H9 (cell line): ENCODE results near the gene UNC5B. TPM values are rescaled to one million over a fixed set of nuclear protein-coding genes. Genes with fewer than 3 reads are reported as not detected.

Experiments
- DNase-seq: peaks from one replicate; pipeline ENCODE4 v3.0.0-alpha.2; 2017
- H2AFZ ChIP-seq: one replicate; pipeline ENCODE4 v1.6.1; 2013; ENCODE audit warnings: mild to moderate bottlenecking, low read length, control low read depth, moderate library complexity
- H2AK5ac ChIP-seq: 2 replicates; pipeline ENCODE4 v1.6.1; 2013; ENCODE audit warnings: low read length, control low read depth, mixed read lengths; ENCODE audit not compliant: insufficient read length
- H2BK120ac ChIP-seq: one replicate; pipeline ENCODE4 v1.6.1; 2013; ENCODE audit warnings: low read depth, mild to moderate bottlenecking, low read length, control low read depth, inconsistent platforms; ENCODE audit not compliant: poor library complexity, severe bottlenecking
- H2BK12ac ChIP-seq: 2 replicates; pipeline ENCODE4 v1.6.1; 2013; ENCODE audit warnings: low read length, control low read depth, mixed read lengths, low read depth; ENCODE audit not compliant: insufficient read length
- H2BK15ac ChIP-seq: 2 replicates; pipeline ENCODE4 v1.6.1; 2013; ENCODE audit warnings: low read depth, low read length, control low read depth
- H2BK20ac ChIP-seq: one replicate; pipeline ENCODE4 v1.6.1; 2013; ENCODE audit warnings: low read depth, mild to moderate bottlenecking, low read length, control low read depth, inconsistent platforms; ENCODE audit not compliant: poor library complexity, severe bottlenecking
- H2BK5ac ChIP-seq: 2 replicates; pipeline ENCODE4 v1.6.1; 2013; ENCODE audit warnings: low read length, control low read depth, mixed read lengths; ENCODE audit not compliant: insufficient read length
- H3K14ac ChIP-seq: 2 replicates; pipeline ENCODE4 v1.6.1; 2013; ENCODE audit warnings: low read length, control low read depth; ENCODE audit not compliant: insufficient read depth
- H3K18ac ChIP-seq: 2 replicates; pipeline ENCODE4 v1.6.1; 2013; ENCODE audit warnings: low read depth, mild to moderate bottlenecking, mixed read lengths, low read length, control low read depth; ENCODE audit not compliant: insufficient read length
- H3K23ac ChIP-seq: 2 replicates; pipeline ENCODE4 v1.6.1; 2013; ENCODE audit warnings: low read length, control low read depth, mixed read lengths, low read depth; ENCODE audit not compliant: insufficient read length
- H3K23me2 ChIP-seq: 2 replicates; pipeline ENCODE4 v1.6.1; 2013; ENCODE audit warnings: low read depth, mild to moderate bottlenecking, mixed read lengths, low read length, control low read depth; ENCODE audit not compliant: insufficient read length, poor library complexity, severe bottlenecking
- H3K27ac ChIP-seq: 2 replicates; pipeline ENCODE4 v1.5.1; 2013; ENCODE audit warnings: low read length, control low read depth, mixed read lengths, low read depth; ENCODE audit not compliant: insufficient read length
- H3K27me3 ChIP-seq: 2 replicates; pipeline ENCODE4 v1.6.1; 2013; ENCODE audit warnings: low read length, control low read depth, inconsistent platforms; ENCODE audit not compliant: insufficient read depth
- H3K4ac ChIP-seq: 2 replicates; pipeline ENCODE4 v1.6.1; 2013; ENCODE audit warnings: low read depth, mild to moderate bottlenecking, control low read depth, inconsistent platforms, low read length, moderate library complexity
- H3K4me1 ChIP-seq: 2 replicates; pipeline ENCODE4 v1.6.1; 2013; ENCODE audit warnings: low read length, control low read depth, inconsistent platforms; ENCODE audit not compliant: insufficient read depth
- H3K4me2 ChIP-seq: 2 replicates; pipeline ENCODE4 v1.6.1; 2013; ENCODE audit warnings: low read length, control low read depth, mixed read lengths; ENCODE audit not compliant: insufficient read length, insufficient read depth
- H3K56ac ChIP-seq: 2 replicates; pipeline ENCODE4 v1.6.1; 2013; ENCODE audit warnings: low read depth, mild to moderate bottlenecking, mixed read lengths, low read length, control low read depth; ENCODE audit not compliant: insufficient read length
- H3K79me1 ChIP-seq: 2 replicates; pipeline ENCODE4 v1.6.1; 2013; ENCODE audit warnings: low read depth, mild to moderate bottlenecking, moderate library complexity, low read length, control low read depth, inconsistent platforms; ENCODE audit not compliant: insufficient read depth, poor library complexity, severe bottlenecking
- H3K79me2 ChIP-seq: 2 replicates; pipeline ENCODE4 v1.6.1; 2013; ENCODE audit warnings: low read length, control low read depth, inconsistent platforms; ENCODE audit not compliant: insufficient read depth
- H3K9ac ChIP-seq: 2 replicates; pipeline ENCODE4 v1.6.1; 2013; ENCODE audit warnings: low read length, control low read depth, mixed read lengths; ENCODE audit not compliant: insufficient read length; ENCODE audit errors: extremely low read depth
- H3K9me3 ChIP-seq: one replicate; pipeline ENCODE4 v1.6.1; 2013; ENCODE audit warnings: low read depth, low read length, inconsistent platforms; ENCODE audit not compliant: control insufficient read depth
- H3T11ph ChIP-seq: one replicate; pipeline ENCODE4 v1.6.1; 2013; ENCODE audit warnings: mild to moderate bottlenecking, low read length, control low read depth, inconsistent platforms
- H4K20me1 ChIP-seq: one replicate; pipeline ENCODE4 v1.6.1; 2013; ENCODE audit not compliant: control insufficient read depth, insufficient read length, insufficient read depth
- H4K5ac ChIP-seq: 2 replicates; pipeline ENCODE4 v1.6.1; 2013; ENCODE audit warnings: low read depth, mild to moderate bottlenecking, mixed read lengths, low read length, control low read depth; ENCODE audit not compliant: insufficient read length
- H4K8ac ChIP-seq: replicated peaks from 2 replicates; pipeline ENCODE4 v1.6.1; 2013; ENCODE audit warnings: low read length, control low read depth, mixed read lengths, low read depth; ENCODE audit not compliant: insufficient read length
- H4K91ac ChIP-seq: 2 replicates; pipeline ENCODE4 v1.6.1; 2013; ENCODE audit warnings: low read depth, mild to moderate bottlenecking, moderate library complexity, mixed read lengths, low read length, control low read depth; ENCODE audit not compliant: insufficient read length
- H3K27ac Mint-ChIP-seq, 3 experiments: 2 replicates in 2 of 3; 3 replicates in 1 of 3; pipeline ENCODE4 v1.8.0; 2020 to 2021; ENCODE audit warnings: mixed read lengths in 3 of 3, mild to moderate bottlenecking in 1 of 3, moderate library complexity in 1 of 3
- H3K27me3 Mint-ChIP-seq: 2 replicates; pipeline ENCODE4 v1.8.0; 2021; ENCODE audit warnings: low read depth, mild to moderate bottlenecking, moderate library complexity, mixed read lengths
- H3K36me3 Mint-ChIP-seq, 3 experiments: 2 replicates in 2 of 3; 3 replicates in 1 of 3; pipeline ENCODE4 v1.8.0; 2020 to 2021; ENCODE audit warnings: low read depth in 3 of 3, mixed read lengths in 3 of 3; ENCODE audit not compliant: insufficient read depth in 1 of 3
- H3K4me1 Mint-ChIP-seq, 2 experiments: 2 replicates each; pipeline ENCODE4 v1.8.0; 2020; ENCODE audit warnings: mixed read lengths in 2 of 2
- H3K4me3 Mint-ChIP-seq, 2 experiments: 2 replicates in 1 of 2; 3 replicates in 1 of 2; pipeline ENCODE4 v1.8.0; 2020 to 2021; ENCODE audit warnings: mild to moderate bottlenecking in 2 of 2, mixed read lengths in 2 of 2, moderate library complexity in 1 of 2
- H3K9me3 Mint-ChIP-seq, 2 experiments: 2 replicates in 1 of 2; 3 replicates in 1 of 2; pipeline ENCODE4 v1.8.0; 2020; ENCODE audit warnings: mild to moderate bottlenecking in 2 of 2, mixed read lengths in 2 of 2, moderate library complexity in 1 of 2
- WGBS: extraction: QIAGEN DNeasy Blood & Tissue Kit; methylation state at CpG from one replicate; pipeline ENCODE4 v1.1.7; 2013; ENCODE audit warnings: missing lambda C conversion rate, low lambda C conversion rate, mixed read lengths; ENCODE audit not compliant: insufficient read length; ENCODE audit errors: extremely low coverage; 5-methylcytosine and 5-hydroxymethylcytosine counted together
- total RNA-seq: library from RNA; stranded (reverse); gene quantifications from 2 replicates; pipeline ENCODE4 v1.2.1, GENCODE V29; 2021
- TF ChIP-seq, protein P1 (sequence below): fragments of 200-600 bp; sonication (generic); conservative IDR thresholded peaks from 3 replicates; pipeline ENCODE4 v1.8.0; 2021; ENCODE audit warnings: antibody characterized with exemption, mild to moderate bottlenecking

UNC5B gene
- total RNA-seq, 1 experiment from 2014 or later: 28.4 TPM

DNA sequence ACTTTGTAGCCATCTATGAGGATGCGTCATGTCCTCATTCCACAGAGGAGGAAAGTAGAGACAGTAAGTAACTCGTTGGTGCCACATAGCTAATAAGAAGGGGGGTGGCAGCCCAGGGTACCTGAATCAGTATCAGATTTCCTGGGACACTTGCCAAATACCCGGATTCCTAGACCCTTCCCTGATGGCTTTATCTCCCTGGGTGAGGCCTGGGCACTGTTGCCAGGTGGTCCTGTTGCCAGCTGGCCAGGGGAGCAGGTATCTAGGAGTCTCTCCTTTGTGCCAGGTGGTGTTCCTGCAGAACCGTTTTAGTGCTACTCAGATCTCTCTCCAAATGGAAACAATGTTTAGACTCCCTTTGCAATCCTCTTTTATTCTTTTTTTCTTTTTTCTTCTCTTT is 119.4 kb downstream of the UNC5B start:
- H4K91ac ChIP-seq: no peak overlapping the region
- peaks cover 4% of the 10 kb centered on the region; the same call in 1 of the 2 replicates for H3K4me1 ChIP-seq
- H2BK12ac ChIP-seq: no peak overlapping the region
- no peak overlapping the region for H2AK5ac ChIP-seq
- H3K36me3 Mint-ChIP-seq: peaks cover 4 to 14% (median 5%) of the 10 kb centered on the region in 3 experiments; a peak in 4 of 7 replicates
- no CpG with 5 or more reads among the region's 4 CpGs for WGBS
- no peak for DNase-seq
- no peak overlapping the region for H3K4me3 Mint-ChIP-seq
- peaks cover 11 to 19% of the 10 kb centered on the region in 2 experiments for H3K4me1 Mint-ChIP-seq
- H4K5ac ChIP-seq: no peak overlapping the region
- H2BK15ac ChIP-seq: no peak overlapping the region
- no peaks in the 10 kb centered on the region for H3K79me1 ChIP-seq
- H3K9me3 Mint-ChIP-seq: no peaks in the 10 kb centered on the region
- H3K27me3 Mint-ChIP-seq: no peaks in the 10 kb centered on the region
- H2AFZ ChIP-seq: no peak overlapping the region
- H3K18ac ChIP-seq: no peak overlapping the region
- no peak overlapping the region for H2BK5ac ChIP-seq
- H3K23me2 ChIP-seq: no peaks in the 10 kb centered on the region
- no peak overlapping the region for H3K56ac ChIP-seq
- no peak overlapping the region for H3K27ac ChIP-seq
- no peak overlapping the region for H3K27ac Mint-ChIP-seq
- no peak overlapping the region for H2BK120ac ChIP-seq
- H3K4me2 ChIP-seq: no peak overlapping the region
- H3T11ph ChIP-seq: no peak overlapping the region
- H4K20me1 ChIP-seq: no peaks in the 10 kb centered on the region
- H3K27me3 ChIP-seq: no peaks in the 10 kb centered on the region; the same call in 1 of the 2 replicates
- no peak overlapping the region for H2BK20ac ChIP-seq
- H3K79me2 ChIP-seq: no peaks in the 10 kb centered on the region
- H3K4ac ChIP-seq: no peak overlapping the region
- TF ChIP-seq, protein P1, sequence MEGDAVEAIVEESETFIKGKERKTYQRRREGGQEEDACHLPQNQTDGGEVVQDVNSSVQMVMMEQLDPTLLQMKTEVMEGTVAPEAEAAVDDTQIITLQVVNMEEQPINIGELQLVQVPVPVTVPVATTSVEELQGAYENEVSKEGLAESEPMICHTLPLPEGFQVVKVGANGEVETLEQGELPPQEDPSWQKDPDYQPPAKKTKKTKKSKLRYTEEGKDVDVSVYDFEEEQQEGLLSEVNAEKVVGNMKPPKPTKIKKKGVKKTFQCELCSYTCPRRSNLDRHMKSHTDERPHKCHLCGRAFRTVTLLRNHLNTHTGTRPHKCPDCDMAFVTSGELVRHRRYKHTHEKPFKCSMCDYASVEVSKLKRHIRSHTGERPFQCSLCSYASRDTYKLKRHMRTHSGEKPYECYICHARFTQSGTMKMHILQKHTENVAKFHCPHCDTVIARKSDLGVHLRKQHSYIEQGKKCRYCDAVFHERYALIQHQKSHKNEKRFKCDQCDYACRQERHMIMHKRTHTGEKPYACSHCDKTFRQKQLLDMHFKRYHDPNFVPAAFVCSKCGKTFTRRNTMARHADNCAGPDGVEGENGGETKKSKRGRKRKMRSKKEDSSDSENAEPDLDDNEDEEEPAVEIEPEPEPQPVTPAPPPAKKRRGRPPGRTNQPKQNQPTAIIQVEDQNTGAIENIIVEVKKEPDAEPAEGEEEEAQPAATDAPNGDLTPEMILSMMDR: no peak
- H3K9me3 ChIP-seq: no peaks in the 10 kb centered on the region
- H3K14ac ChIP-seq: no peak overlapping the region
- H3K23ac ChIP-seq: no peak overlapping the region
- H4K8ac ChIP-seq: no peak overlapping the region
- no peak overlapping the region for H3K9ac ChIP-seq
